ENCODE results near the gene NAGPA.

The NAGPA gene

DNA sequence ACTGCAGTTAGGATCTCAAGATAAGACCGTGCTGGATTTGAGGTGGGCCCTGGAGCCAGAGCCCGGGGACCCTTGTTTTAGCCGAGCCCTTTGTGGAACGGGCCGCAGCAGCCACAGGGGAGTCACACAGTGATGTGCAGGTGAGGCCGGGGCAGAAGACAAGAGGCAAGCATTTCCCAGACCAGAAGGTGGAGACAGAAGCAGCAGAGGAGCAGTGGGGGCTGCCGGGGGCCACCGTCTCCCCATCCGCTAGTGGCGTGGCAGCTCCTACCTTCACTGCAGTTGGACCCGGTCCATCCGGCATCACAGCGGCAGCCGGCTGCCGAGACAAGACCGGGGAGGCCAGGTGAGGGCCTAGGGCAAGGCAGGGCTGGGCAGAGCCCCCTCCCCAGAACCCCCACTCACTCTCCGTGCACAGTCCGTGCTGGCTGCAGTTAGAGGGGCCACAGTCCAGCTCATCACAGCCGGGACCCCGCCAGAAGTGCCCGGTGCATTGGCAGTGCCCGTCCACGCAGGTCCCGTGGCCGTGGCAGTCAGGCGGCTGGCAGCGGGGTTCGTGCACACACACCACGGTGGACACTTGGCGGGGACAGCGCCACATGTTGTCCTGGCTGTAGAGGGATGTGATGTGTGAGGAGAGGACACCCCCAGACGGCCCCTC lies 6.0 kb downstream of the NAGPA start:
- DNase-seq (ENCODE audit: low spot score), result no peak

DNA sequence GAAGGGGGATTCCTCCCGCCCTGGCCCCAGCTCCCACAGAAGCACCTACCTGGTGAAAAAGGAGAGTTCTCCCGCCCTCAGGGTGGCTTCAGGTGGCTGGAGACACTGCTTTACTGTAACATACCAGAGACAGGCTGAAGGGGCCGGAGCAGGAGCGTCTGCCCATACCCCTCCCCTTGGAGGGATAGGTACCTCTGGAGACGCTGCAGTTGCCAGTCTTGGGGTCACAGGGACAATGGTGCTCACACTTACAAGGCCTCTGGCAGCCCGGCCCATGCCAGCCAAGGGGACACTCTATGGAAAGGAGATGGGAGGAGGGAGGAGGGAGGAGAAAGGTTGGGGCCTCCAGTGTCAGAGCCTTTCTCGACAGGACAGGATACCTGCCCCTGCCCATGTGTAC lies 6.6 kb downstream of the NAGPA start:
- no peak for DNase-seq (ENCODE audit: low spot score)

GRCh38 chr16:5026664-5027063 lies 7.1 kb downstream of the NAGPA start:
- no peak for DNase-seq (ENCODE audit: low spot score)

GRCh38 chr16:5025171-5025632 lies 8.5 kb downstream of the NAGPA start:
- no peak for DNase-seq (ENCODE audit: low spot score)

GRCh38 chr16:5024632-5025031 lies 9.1 kb downstream of the NAGPA start:
- peak; percentile 73 for DNase-seq (ENCODE audit: low spot score)

GRCh38 chr16:5022521-5022920 lies 11.2 kb downstream of the NAGPA start:
- no peak for DNase-seq (ENCODE audit: low spot score)

DNA sequence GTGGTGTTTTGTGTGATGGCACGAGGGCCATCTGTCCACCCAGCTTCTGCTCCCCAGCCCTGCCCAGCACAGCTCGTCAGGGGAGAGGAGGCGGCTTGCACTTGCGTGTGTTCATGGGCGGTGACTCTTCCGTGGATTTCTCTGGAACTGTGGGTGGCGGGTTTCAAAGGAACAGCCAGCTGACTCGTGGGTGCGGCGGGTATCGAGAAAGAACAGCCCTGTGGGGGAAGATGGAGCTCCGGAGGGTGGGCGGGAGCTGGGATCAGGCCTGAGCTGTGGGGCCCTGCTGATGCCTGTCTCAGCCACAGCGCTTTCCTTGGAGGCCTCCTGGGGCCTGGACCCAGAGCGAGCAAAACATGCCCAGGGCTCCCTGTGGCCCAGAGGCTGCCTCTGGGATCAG lies 13.2 kb downstream of the NAGPA start:
- DNase-seq (ENCODE audit: low spot score), result no peak

DNA sequence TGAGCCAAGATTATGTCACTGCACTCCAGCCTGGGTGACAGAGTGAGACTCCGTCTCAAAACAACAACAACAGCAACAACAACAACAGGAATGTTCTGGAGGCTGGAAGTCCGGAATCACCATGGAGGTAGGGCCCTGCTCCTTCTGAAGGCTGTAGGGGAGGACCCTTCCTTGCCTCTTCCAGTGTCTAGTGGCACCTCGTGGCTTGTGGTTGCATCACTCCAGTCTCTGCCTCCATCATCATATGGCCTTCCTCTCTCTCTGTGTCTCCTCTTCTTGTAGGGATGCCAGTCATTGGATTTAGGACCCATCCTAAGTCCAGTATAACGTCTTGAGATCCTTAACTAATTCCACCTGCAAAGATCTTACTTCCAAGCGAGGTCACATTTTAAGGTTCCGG lies 14.0 kb downstream of the NAGPA start:
- no peak for DNase-seq (ENCODE audit: low spot score)

DNA sequence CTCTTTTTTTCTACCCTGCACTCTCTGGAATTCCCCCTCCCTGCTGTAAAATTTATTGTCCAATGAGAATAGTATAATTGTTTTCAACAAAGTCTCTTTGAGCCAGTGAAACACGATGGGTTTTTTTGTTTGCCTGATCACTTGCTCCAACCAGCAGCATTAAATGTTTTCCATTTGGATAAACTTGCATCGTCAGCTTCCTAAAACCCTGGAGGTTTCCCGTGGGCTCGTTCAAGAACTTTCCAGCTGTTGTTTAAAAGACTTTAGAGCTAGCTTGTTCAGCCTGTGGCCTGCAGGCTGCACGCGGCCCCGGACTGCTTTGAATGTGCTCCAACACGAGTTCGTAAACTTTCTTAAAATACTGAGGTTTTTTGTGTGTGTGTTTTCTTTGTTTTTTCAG lies 14.9 kb downstream of the NAGPA start:
- no peak for DNase-seq (ENCODE audit: low spot score)

DNA sequence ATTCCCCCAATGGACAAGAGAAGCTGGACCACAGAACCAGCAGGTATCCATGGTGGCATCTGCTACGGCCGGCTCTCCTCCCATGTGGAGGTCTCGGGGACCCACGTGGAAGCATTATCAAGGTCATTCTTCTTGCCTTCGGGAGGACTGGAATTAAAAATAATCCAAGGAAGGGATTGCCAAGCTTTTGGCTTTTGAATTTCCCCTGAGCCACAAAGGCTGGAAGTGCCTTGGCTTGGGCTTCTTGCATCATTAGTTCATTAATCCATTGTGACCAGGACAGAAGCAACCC lies 16.1 kb downstream of the NAGPA start:
- DNase-seq (ENCODE audit: low spot score), result no peak

- no peak for DNase-seq (ENCODE audit: low spot score)
These were observed 16.6 kb downstream of the NAGPA start for GRCh38 chr16:5016967-5017677.

DNA sequence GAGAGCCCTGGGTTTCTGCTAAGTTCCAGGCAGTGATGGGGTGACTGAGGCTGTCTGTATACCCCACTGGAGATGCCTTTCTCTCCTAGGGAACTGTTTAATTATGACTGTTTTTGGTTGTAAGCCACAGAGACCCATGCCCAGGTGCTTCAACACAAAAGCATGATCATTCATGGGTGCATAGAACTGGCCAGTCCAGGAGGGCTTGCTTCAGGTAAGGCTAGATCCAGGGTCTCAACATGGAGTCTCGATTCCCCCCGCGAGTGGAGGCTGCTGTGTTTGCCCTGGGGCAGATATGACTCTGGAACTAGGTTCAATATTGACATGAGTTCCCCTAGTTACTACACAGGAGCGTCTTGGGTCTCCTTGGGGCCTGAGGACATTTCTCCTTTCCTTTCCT lies 17.8 kb downstream of the NAGPA start:
- no peak for DNase-seq (ENCODE audit: low spot score)

DNA sequence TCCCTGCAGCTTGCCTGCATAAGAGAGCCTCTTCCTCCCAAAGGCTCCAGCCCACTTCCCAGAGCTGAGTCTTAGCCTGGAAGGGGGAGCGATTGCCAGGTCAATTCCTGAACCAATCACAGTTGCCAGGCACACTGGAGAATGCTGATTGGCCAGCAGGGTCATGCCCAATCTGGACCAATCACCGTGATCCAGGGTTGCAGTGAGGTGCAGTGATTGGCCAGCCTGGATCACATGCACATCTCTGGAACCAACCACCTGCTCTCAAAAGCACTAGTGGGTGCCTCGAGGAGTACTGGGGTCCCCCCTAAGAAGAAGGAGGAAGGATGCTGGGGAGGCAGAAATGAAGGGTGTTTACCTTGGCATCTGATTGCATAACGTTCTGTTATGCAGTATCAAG lies 18.4 kb downstream of the NAGPA start:
- DNase-seq (ENCODE audit: low spot score), result no peak

DNA sequence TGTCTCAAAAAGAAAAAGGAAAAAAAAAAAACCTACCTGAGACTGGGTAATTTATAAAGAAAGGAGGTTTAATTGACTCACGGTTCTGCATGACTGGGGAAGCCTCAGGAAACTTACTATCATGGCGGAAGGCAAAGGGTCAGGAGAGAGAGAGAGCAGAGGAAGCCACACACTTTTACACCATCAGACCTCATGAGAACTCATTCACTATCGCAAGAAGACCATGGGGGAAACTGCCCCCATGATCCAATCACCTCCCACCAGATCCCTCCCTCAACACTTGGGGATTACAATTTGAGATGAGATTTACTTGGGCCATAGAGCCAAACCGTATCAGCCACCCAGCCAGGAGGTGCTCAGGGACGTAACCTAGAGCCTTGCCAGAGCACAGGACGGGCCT lies 20.8 kb downstream of the NAGPA start:
- DNase-seq (ENCODE audit: low spot score), result no peak

DNA sequence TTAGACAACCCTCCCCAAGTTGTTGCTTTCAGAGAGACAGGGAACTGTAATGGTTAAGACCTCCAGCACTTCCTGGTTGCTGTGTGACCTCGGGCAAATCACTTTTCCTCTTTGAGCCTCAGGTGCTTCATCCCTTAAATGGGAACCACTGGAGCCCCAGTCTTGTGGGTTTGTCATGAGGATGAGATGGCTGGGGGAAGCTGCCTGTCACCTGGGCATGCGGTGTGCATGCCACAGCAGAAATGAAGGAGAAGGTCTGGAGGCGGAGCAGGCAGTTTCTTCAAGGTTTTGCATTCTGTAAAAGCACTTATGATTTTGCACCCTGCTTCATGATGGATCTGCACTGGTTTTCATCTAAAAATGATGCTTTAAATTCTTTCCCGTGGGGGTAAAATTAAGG lies 22.1 kb downstream of the NAGPA start:
- DNase-seq (ENCODE audit: low spot score), result no peak

GRCh38 chr16:5010576-5011329 lies 23.0 kb downstream of the NAGPA start:
- no peak for DNase-seq (ENCODE audit: low spot score)

- no peak for DNase-seq (ENCODE audit: low spot score)
These were observed 25.4 kb downstream of the NAGPA start for GRCh38 chr16:5008311-5008731.

GRCh38 chr16:5007256-5007655 lies 26.5 kb downstream of the NAGPA start:
- DNase-seq (ENCODE audit: low spot score), result no peak

- DNase-seq (ENCODE audit: low spot score), result no peak
These were observed 27.2 kb downstream of the NAGPA start for GRCh38 chr16:5006348-5007193.

DNA sequence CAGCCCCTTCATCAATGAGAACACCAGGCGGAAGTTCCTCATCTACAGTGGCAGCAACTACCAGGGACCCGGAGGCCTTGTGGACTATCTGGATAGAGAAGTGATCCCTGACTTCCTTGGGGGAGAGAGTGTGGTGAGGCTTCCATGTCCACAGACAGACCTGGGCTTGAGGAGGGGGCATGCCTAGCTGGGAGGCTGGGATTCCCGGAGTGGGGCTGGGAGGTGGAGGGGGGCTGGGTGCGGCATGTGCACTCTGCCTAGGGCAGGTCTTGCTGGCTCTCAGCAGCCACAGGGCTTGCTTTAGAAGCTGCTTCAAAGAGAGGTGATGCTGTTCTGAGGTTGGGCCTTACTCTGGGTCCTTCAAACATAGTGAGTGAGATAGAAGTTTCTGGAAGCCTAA lies 27.8 kb downstream of the NAGPA start:
- DNase-seq (ENCODE audit: low spot score), result no peak

DNA sequence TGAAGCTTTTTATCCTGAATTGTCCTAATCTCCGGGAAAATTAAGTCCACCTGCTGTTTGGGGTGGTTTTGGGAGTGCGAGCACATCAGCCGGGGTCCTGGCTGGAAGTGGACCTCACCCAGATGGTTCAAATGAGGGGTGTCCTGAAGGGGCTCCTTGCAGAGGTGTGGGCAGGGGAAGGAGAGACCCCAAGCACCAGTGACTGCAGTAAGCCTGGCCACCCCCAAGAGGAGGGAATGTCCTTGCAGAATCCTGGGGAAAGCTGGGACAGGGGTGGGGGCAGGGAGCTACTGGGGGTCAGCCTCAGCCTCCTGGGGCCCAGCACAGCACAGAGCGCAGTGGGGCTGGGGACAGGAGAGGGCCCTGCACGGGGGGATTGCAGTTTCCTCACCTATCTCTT lies 29.4 kb downstream of the NAGPA start:
- no peak for DNase-seq (ENCODE audit: low spot score)

GRCh38 chr16:5003828-5004227 lies 29.9 kb downstream of the NAGPA start:
- no peak for DNase-seq (ENCODE audit: low spot score)

All from kidney tubule cell (primary cell).